Gastroesophageal sphincter (tissue), 3 donors: ENCODE measurements around the gene OR2J1.
"Not testable (repeated sequence)": the region's sequence is repeated elsewhere in the genome, so short reads cannot be mapped to it uniquely, and the experiment has no call there.

Experiments
- EP300 ChIP-seq: sonication (generic); formaldehyde crosslinking; IDR thresholded peaks from one replicate; pipeline ENCODE4 v1.6.1; 2017; ENCODE audit warnings: antibody characterized with exemption, mild to moderate bottlenecking
- POLR2A ChIP-seq, 2 donors: fragments of 450-650 bp; IDR thresholded peaks; one replicate each; pipeline ENCODE4 v1.6.1; 2017; ENCODE audit warnings: antibody characterized with exemption in 2 of 2, mild to moderate bottlenecking in 2 of 2, moderate library complexity in 1 of 2
- POLR2AphosphoS5 ChIP-seq: sonication (generic); formaldehyde crosslinking; IDR thresholded peaks from one replicate; pipeline ENCODE4 v1.6.1; 2017; ENCODE audit warnings: antibody characterized with exemption
- TF ChIP-seq, protein P1 (sequence below), 4 experiments: fragments of 200-600 bp in 2 of 4; fragments of 450-650 bp in 2 of 4; sonication (generic) in 1 of 4; IDR thresholded peaks; one replicate each; pipeline ENCODE4 v1.5.1; 2017 to 2019; ENCODE audit warnings: antibody characterized with exemption in 4 of 4, mild to moderate bottlenecking in 2 of 4, moderate library complexity in 2 of 4

DNA sequence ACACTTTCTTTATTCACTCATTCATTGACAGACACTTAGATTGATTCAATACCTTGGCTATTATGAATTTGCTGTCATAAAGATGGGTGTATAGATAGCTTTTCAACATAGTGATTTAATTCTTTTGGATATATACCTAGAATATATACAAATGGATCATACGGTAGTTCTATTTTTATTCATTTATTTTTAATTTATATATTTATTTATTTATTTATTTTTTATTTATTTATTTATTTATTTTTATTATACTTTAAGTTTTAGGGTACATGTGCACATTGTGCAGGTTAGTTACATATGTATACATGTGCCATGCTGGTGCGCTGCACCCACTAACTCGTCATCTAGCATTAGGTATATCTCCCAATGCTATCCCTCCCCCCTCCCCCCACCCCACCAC, 15.7 kb downstream of the OR2J1 start:
- TF ChIP-seq, protein P1, sequence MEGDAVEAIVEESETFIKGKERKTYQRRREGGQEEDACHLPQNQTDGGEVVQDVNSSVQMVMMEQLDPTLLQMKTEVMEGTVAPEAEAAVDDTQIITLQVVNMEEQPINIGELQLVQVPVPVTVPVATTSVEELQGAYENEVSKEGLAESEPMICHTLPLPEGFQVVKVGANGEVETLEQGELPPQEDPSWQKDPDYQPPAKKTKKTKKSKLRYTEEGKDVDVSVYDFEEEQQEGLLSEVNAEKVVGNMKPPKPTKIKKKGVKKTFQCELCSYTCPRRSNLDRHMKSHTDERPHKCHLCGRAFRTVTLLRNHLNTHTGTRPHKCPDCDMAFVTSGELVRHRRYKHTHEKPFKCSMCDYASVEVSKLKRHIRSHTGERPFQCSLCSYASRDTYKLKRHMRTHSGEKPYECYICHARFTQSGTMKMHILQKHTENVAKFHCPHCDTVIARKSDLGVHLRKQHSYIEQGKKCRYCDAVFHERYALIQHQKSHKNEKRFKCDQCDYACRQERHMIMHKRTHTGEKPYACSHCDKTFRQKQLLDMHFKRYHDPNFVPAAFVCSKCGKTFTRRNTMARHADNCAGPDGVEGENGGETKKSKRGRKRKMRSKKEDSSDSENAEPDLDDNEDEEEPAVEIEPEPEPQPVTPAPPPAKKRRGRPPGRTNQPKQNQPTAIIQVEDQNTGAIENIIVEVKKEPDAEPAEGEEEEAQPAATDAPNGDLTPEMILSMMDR (IDR thresholded peaks at IDR 0.05), result not testable (repeated sequence)
- TF ChIP-seq EP300; POLR2A (IDR thresholded peaks at IDR 0.05); POLR2AphosphoS5: not testable (repeated sequence)
